H1 (cell line): ENCODE measurements around the gene KDM4E. TPM values are rescaled to one million over a fixed set of nuclear protein-coding genes. Genes with fewer than 3 reads are reported as not detected.
"Not testable (repeated sequence)": the region's sequence is repeated elsewhere in the genome, so short reads cannot be mapped to it uniquely, and the experiment has no call there.

Source experiments
- CTCF ChIA-PET: fragments of 300-600 bp; sonication (Branson Sonifier 250); formaldehyde crosslinking; loops from one replicate; lab custom pipeline; 2021; ENCODE audit not compliant: partially characterized antibody; lab: Charles Lee
- POLR2A ChIA-PET: fragments of 300-600 bp; sonication (Branson Sonifier 250); formaldehyde crosslinking; loops from one replicate; lab custom pipeline; 2021; ENCODE audit warnings: inconsistent platforms; ENCODE audit not compliant: partially characterized antibody; lab: Charles Lee
- DNase-seq, 2 experiments: peaks; one replicate each; pipeline versions ENCODE4 v3.0.0 to v3.0.0-alpha.2; 2010 to 2022; ENCODE audit warnings: low spot score in 2 of 2, low read depth in 1 of 2, mixed read lengths in 1 of 2
- FAIRE-seq: peaks from 2 replicates; lab custom pipeline; 2011; peaks lifted over from hg19 to GRCh38; lab: Jason Lieb, UNC
- H2AFZ ChIP-seq: 2 replicates; pipeline ENCODE4 v1.8.1; 2012; ENCODE audit warnings: low read length, inconsistent platforms
- H2AK5ac ChIP-seq: 2 replicates; pipeline ENCODE4 v1.6.1; 2013; ENCODE audit warnings: low read depth, low read length
- H2BK120ac ChIP-seq: replicated peaks from 2 replicates; pipeline ENCODE3; 2013; ENCODE audit warnings: low read depth, low read length, inconsistent platforms
- H2BK12ac ChIP-seq: 2 replicates; pipeline ENCODE4 v1.6.1; 2013; ENCODE audit warnings: low read depth, low read length
- H2BK15ac ChIP-seq: 2 replicates; pipeline ENCODE4 v1.6.1; 2013; ENCODE audit warnings: low read length
- H2BK20ac ChIP-seq: 2 replicates; pipeline ENCODE4 v1.6.1; 2013; ENCODE audit warnings: low read length
- H2BK5ac ChIP-seq: 2 replicates; pipeline ENCODE4 v1.6.1; 2013; ENCODE audit warnings: low read depth, low read length
- H3K14ac ChIP-seq: 2 replicates; pipeline ENCODE4 v1.6.1; 2013; ENCODE audit warnings: inconsistent platforms; ENCODE audit not compliant: insufficient read length
- H3K18ac ChIP-seq: 2 replicates; pipeline ENCODE4 v1.6.1; 2013; ENCODE audit warnings: low read length; ENCODE audit errors: extremely low read depth
- H3K23ac ChIP-seq: 2 replicates; pipeline ENCODE4 v1.6.1; 2013; ENCODE audit warnings: inconsistent platforms; ENCODE audit not compliant: insufficient read length
- H3K23me2 ChIP-seq: 2 replicates; pipeline ENCODE4 v1.6.1; 2013; ENCODE audit warnings: low read depth, low read length
- H3K27ac ChIP-seq: 2 replicates; pipeline ENCODE4 v1.6.1; 2011; ENCODE audit warnings: low read depth, low read length, inconsistent platforms
- H3K27me3 ChIP-seq, 4 experiments: replicated peaks in 1 of 4; 1 replicate in 1 of 4; 2 replicates in 3 of 4; pipeline versions ENCODE4 v1.6.1 to v1.8.1; 2011 to 2013; ENCODE audit warnings: low read length in 3 of 4, mild to moderate bottlenecking in 3 of 4, inconsistent platforms in 2 of 4, mixed read lengths in 2 of 4, moderate library complexity in 1 of 4; ENCODE audit not compliant: control insufficient read depth in 3 of 4, insufficient read depth in 3 of 4; ENCODE audit errors: extremely low read depth in 1 of 4
- H3K36me3 ChIP-seq, 4 experiments: 2 replicates each; pipeline versions ENCODE4 v1.6.1 to v1.8.1; 2011 to 2013; ENCODE audit warnings: mild to moderate bottlenecking in 4 of 4, low read length in 3 of 4, moderate library complexity in 2 of 4, control low read depth in 1 of 4, inconsistent platforms in 1 of 4; ENCODE audit not compliant: insufficient read depth in 4 of 4, control insufficient read depth in 2 of 4
- H3K4ac ChIP-seq: replicated peaks from 2 replicates; pipeline ENCODE3; 2013; ENCODE audit warnings: low read length, low read depth, mixed read lengths, inconsistent platforms; ENCODE audit not compliant: insufficient read length
- H3K4me1 ChIP-seq, 4 experiments: replicated peaks in 1 of 4; 1 replicate in 1 of 4; 2 replicates in 3 of 4; pipeline versions ENCODE4 v1.6.1 to v1.8.1; 2011 to 2013; ENCODE audit warnings: low read length in 3 of 4, inconsistent platforms in 2 of 4, mixed read lengths in 1 of 4; ENCODE audit not compliant: insufficient read depth in 4 of 4, control insufficient read depth in 3 of 4
- H3K4me2 ChIP-seq, 2 experiments: 2 replicates each; pipeline versions ENCODE4 v1.6.1 to v1.8.1; 2011 to 2013; ENCODE audit warnings: low read depth in 2 of 2, low read length in 2 of 2, control low read depth in 1 of 2, inconsistent platforms in 1 of 2, mild to moderate bottlenecking in 1 of 2; ENCODE audit not compliant: insufficient read depth in 1 of 2
- H3K4me3 ChIP-seq, 4 experiments: fragments of 200-600, 300-600 bp in 1 of 4; sonication (generic), shearing (Covaris generic), sonication (Bioruptor Twin) in 1 of 4; 2 replicates each; pipeline versions ENCODE4 v1.5.1 to v1.8.1; 2011 to 2016; ENCODE audit warnings: low read length in 4 of 4, low read depth in 3 of 4, control low read depth in 2 of 4, inconsistent platforms in 2 of 4, mild to moderate bottlenecking in 2 of 4, mixed read lengths in 1 of 4, moderate library complexity in 1 of 4; ENCODE audit not compliant: insufficient read depth in 2 of 4; ENCODE audit errors: extremely low read depth in 1 of 4
- H3K56ac ChIP-seq: replicated peaks from 2 replicates; pipeline ENCODE3; 2013; ENCODE audit warnings: low read depth, mild to moderate bottlenecking, mixed read lengths, low read length, inconsistent platforms; ENCODE audit not compliant: insufficient read length
- H3K79me1 ChIP-seq: 2 replicates; pipeline ENCODE4 v1.6.1; 2013; ENCODE audit warnings: low read depth, low read length, control low read depth
- H3K79me2 ChIP-seq, 2 experiments: 2 replicates each; pipeline versions ENCODE4 v1.6.1 to v1.8.1; 2012 to 2013; ENCODE audit warnings: low read length in 2 of 2, mild to moderate bottlenecking in 2 of 2, inconsistent platforms in 1 of 2; ENCODE audit not compliant: insufficient read depth in 2 of 2, control insufficient read depth in 1 of 2
- H3K9ac ChIP-seq, 4 experiments: replicated peaks in 1 of 4; 1 replicate in 1 of 4; 2 replicates in 3 of 4; pipeline versions ENCODE4 v1.6.1 to v1.8.1; 2011 to 2013; ENCODE audit warnings: low read depth in 3 of 4, low read length in 3 of 4, control low read depth in 2 of 4, mild to moderate bottlenecking in 2 of 4, moderate library complexity in 2 of 4, inconsistent platforms in 1 of 4; ENCODE audit errors: extremely low read depth in 1 of 4
- H3K9me3 ChIP-seq, 2 experiments: 2 replicates each; pipeline versions ENCODE4 v1.6.1 to v1.8.1; 2012 to 2013; ENCODE audit warnings: mild to moderate bottlenecking in 2 of 2, moderate library complexity in 2 of 2, control low read depth in 1 of 2, inconsistent platforms in 1 of 2, low read depth in 1 of 2, low read length in 1 of 2, mixed read lengths in 1 of 2; ENCODE audit not compliant: insufficient read depth in 2 of 2
- H4K20me1 ChIP-seq, 2 experiments: replicated peaks in 1 of 2; 2 replicates each; pipeline versions ENCODE3 to v1.8.1; 2011 to 2013; ENCODE audit warnings: inconsistent platforms in 2 of 2, low read length in 2 of 2, mild to moderate bottlenecking in 1 of 2; ENCODE audit not compliant: insufficient read depth in 2 of 2, control insufficient read depth in 1 of 2
- H4K5ac ChIP-seq: 2 replicates; pipeline ENCODE4 v1.6.1; 2013; ENCODE audit warnings: low read length, low read depth, mixed read lengths, inconsistent platforms; ENCODE audit not compliant: insufficient read length
- H4K8ac ChIP-seq: 2 replicates; pipeline ENCODE4 v1.8.0; 2013; ENCODE audit warnings: mild to moderate bottlenecking, moderate library complexity, low read length, inconsistent platforms; ENCODE audit not compliant: insufficient read depth; ENCODE audit errors: extremely low read depth
- H4K91ac ChIP-seq: replicated peaks from 2 replicates; pipeline ENCODE3; 2013; ENCODE audit warnings: low read length, mixed read lengths, inconsistent platforms; ENCODE audit not compliant: insufficient read length
- NANOG ChIP-seq: IDR thresholded peaks from 2 replicates; pipeline ENCODE4 v1.6.1; 2011; ENCODE audit warnings: low read length, low read depth, mild to moderate bottlenecking, inconsistent platforms; ENCODE audit not compliant: insufficient read depth, poor library complexity, severe bottlenecking
- PHF8 ChIP-seq: fragments of 200-600 bp; sonication (generic); conservative IDR thresholded peaks from 2 replicates; pipeline ENCODE4 v1.7.1; 2012; ENCODE audit warnings: low read depth, mild to moderate bottlenecking, inconsistent platforms, low read length, moderate library complexity
- WGBS, 2 experiments: shearing (Covaris generic) in 1 of 2; methylation state at CpG; one replicate each; pipeline versions ENCODE4 v1.1.6 to v1.1.7; 2013 to 2015; ENCODE audit warnings: low lambda C conversion rate in 2 of 2, mixed read lengths in 2 of 2, inconsistent platforms in 1 of 2, low coverage in 1 of 2, missing lambda C conversion rate in 1 of 2; ENCODE audit not compliant: insufficient replicate concordance in 2 of 2, insufficient coverage in 1 of 2, insufficient read length in 1 of 2; ENCODE audit errors: extremely low coverage in 1 of 2, missing lambda C conversion rate in 1 of 2; 5-methylcytosine and 5-hydroxymethylcytosine counted together
- polyA plus RNA-seq, 7 experiments: library from polyadenylated mRNA; depleted of rRNA in 3 of 7; stranded (reverse) in 5 of 7; unstranded in 2 of 7; fragments of >200 nt in 5 of 7; fragments of 200-250 nt in 2 of 7; gene quantifications; 1 replicate in 5 of 7; 2 replicates in 1 of 7; 4 replicates in 1 of 7; pipeline versions ENCODE4 v1.2.1 to v1.2.3, GENCODE V29; 2011 to 2013; ENCODE audit warnings: missing spikeins in 2 of 7, mixed read lengths in 2 of 7
- total RNA-seq: library from RNA; stranded (reverse); fragmentation: NEBNext Ultra II Directional; extraction: Animal tissue kit (Norgen Biotek cat#: 25700); gene quantifications from 2 replicates; pipeline ENCODE4 v1.2.1, GENCODE V29; 2021

Gene KDM4E
- total and polyA plus RNA-seq, 2 of the 8 experiments (the other 6 are each of a cell fraction or from before 2014, with no cell fraction given) = not detected

GRCh38 chr11:95045812-95046211 lies 20.8 kb downstream of the KDM4E start:
- no peaks in the 10 kb centered on the region for H3K79me2 ChIP-seq
- no peak overlapping the region for H3K56ac ChIP-seq

GRCh38 chr11:95049122-95049521 lies 24.1 kb downstream of the KDM4E start, which contains the start of gene KDM4F:
TSS of gene KDM4F (plus strand) at chr11:95049422.
- ChIA-PET POLR2A (interaction anchor here (1.5 kb wide), 1 partner anchor 18 kb away, joined by 4 read pairs; no protein-coding TSS in a partner anchor), CTCF (interaction anchor here (1.5 kb wide), 2 partner anchors 12 to 33 kb away, joined by 3 to 4 read pairs; no protein-coding TSS in a partner anchor)
- H2AFZ ChIP-seq, H3K23me2 ChIP-seq, H2BK120ac ChIP-seq, H4K8ac ChIP-seq, H3K4me1 ChIP-seq, DNase-seq, H3K4me2 ChIP-seq, H3K36me3 ChIP-seq, H2BK20ac ChIP-seq, H2BK12ac ChIP-seq, H3K14ac ChIP-seq, H2BK5ac ChIP-seq, H3K23ac ChIP-seq, H3K4me3 ChIP-seq, H4K91ac ChIP-seq, H3K27ac ChIP-seq, H3K18ac ChIP-seq, FAIRE-seq, H4K20me1 ChIP-seq, H3K79me1 ChIP-seq, H3K27me3 ChIP-seq, H3K56ac ChIP-seq, H2AK5ac ChIP-seq, H4K5ac ChIP-seq, H3K79me2 ChIP-seq, H2BK15ac ChIP-seq, H3K9me3 ChIP-seq, H3K4ac ChIP-seq, H3K9ac ChIP-seq: not testable (repeated sequence)
- 80% methylated on average over 3 of the region's 3 CpGs; no CpG with 5 or more reads in 1 of the 2 experiments for WGBS, 2 experiments

More at GRCh38 chr11:95045812-95046211, 20.8 kb downstream of the KDM4E start:
- H4K8ac ChIP-seq = no peak overlapping the region
- no peak overlapping the region for H3K4me2 ChIP-seq
- DNase-seq (no peak), FAIRE-seq (no peak)
- TF ChIP-seq NANOG = no peak
- TF ChIP-seq PHF8 = no peak
- H3K36me3 ChIP-seq = no peaks in the 10 kb centered on the region
- CTCF ChIA-PET = interaction anchor here (1.0 kb wide), 2 partner anchors 13 to 24 kb away, joined by 3 read pairs; no protein-coding TSS in a partner anchor
- POLR2A ChIA-PET = no interaction called here
- H2AFZ ChIP-seq = no peak overlapping the region
- H3K4me1 ChIP-seq = no peaks in the 10 kb centered on the region; a peak in 1 of 7 replicates
- no peak overlapping the region for H3K23ac ChIP-seq
- H2AK5ac ChIP-seq = no peak overlapping the region
- no peak overlapping the region for H3K18ac ChIP-seq
- no peaks in the 10 kb centered on the region for H3K23me2 ChIP-seq
- no peak overlapping the region for H3K14ac ChIP-seq
- H2BK20ac ChIP-seq = no peak overlapping the region
- no peak overlapping the region for H2BK12ac ChIP-seq
- H3K27ac ChIP-seq = no peak overlapping the region
- H4K20me1 ChIP-seq = no peaks in the 10 kb centered on the region
- no peaks in the 10 kb centered on the region; a peak in 1 of 7 replicates for H3K27me3 ChIP-seq
- H2BK5ac ChIP-seq = no peak overlapping the region
- no peak overlapping the region for H3K9ac ChIP-seq
- no peak overlapping the region for H4K91ac ChIP-seq
- H2BK15ac ChIP-seq = no peak overlapping the region
- no peak overlapping the region for H4K5ac ChIP-seq
- no peak overlapping the region for H3K4ac ChIP-seq
- no peak overlapping the region for H2BK120ac ChIP-seq
- H3K9me3 ChIP-seq = no peaks in the 10 kb centered on the region; a peak in 1 of 4 replicates
- no peaks in the 10 kb centered on the region for H3K79me1 ChIP-seq
- H3K4me3 ChIP-seq = no peak overlapping the region
